Lower lobe of right lung (tissue), 2 donors: Measurements from ENCODE around the gene L3HYPDH. TPM values are rescaled to one million over a fixed set of nuclear protein-coding genes. Genes with fewer than 3 reads are reported as not detected.
A peak's percentile ranks its signal among the peaks of the same experiment; 100 is the strongest.

Experiments used
- ATAC-seq, 2 donors: fragments of 200-7000 bp; cut with Tn5 transposase; one replicate each; pipeline ENCODE4 v1.9.1; 2020 to 2022; ENCODE audit warnings: mild to moderate bottlenecking in 2 of 2, moderate library complexity in 2 of 2
- DNase-seq: peaks from one replicate; pipeline ENCODE4 v3.0.0-alpha.2; 2020
- H3K27ac ChIP-seq: fragments of 200-600 bp; one replicate; pipeline ENCODE4 v1.8.0; 2022
- H3K27me3 ChIP-seq: fragments of 200-600 bp; one replicate; pipeline ENCODE4 v1.8.0; 2022; ENCODE audit warnings: low read depth
- H3K36me3 ChIP-seq: fragments of 200-600 bp; one replicate; pipeline ENCODE4 v1.8.0; 2022; ENCODE audit warnings: mild to moderate bottlenecking
- H3K4me1 ChIP-seq: fragments of 200-600 bp; one replicate; pipeline ENCODE4 v1.8.0; 2022
- H3K4me3 ChIP-seq: fragments of 200-600 bp; one replicate; pipeline ENCODE4 v1.8.0; 2022; ENCODE audit warnings: mild to moderate bottlenecking
- H3K9me3 ChIP-seq: fragments of 200-600 bp; one replicate; pipeline ENCODE4 v1.8.0; 2022
- CTCF ChIP-seq: fragments of 200-600 bp; IDR thresholded peaks from one replicate; pipeline ENCODE4 v1.8.0; 2022; ENCODE audit warnings: antibody characterized with exemption, mild to moderate bottlenecking
- intact Hi-C: fragments of 100-400 bp; cut with DNase I; formaldehyde crosslinking; loops from one replicate; pipeline ENCODE4 v1.11.0; 2022
- total RNA-seq: library from RNA; stranded (reverse); fragmentation: NEBNext Ultra II Directional; extraction: Animal tissue kit (Norgen Biotek cat#: 25700); gene quantifications from one replicate; pipeline ENCODE4 v1.2.1, GENCODE V29; 2021
- donor health status: DM: no; HTN: yes; CAD: no; lungs with severe emphysema.

Gene L3HYPDH
- total RNA-seq, 1 donor from 2014 or later = 17.9 TPM

GRCh38 chr14:59464486-59465315 is 19.5 kb downstream of the L3HYPDH start:
- Histone ChIP-seq H3K9me3 (no peaks in the 10 kb centered on the region), H3K27ac (peak overlapping the region; percentile 53), H3K4me1 (peaks cover 11% of the 10 kb centered on the region), H3K4me3 (peak overlapping the region; percentile 74), H3K27me3 (peaks cover 8% of the 10 kb centered on the region), H3K36me3 (no peaks in the 10 kb centered on the region)
- peak; percentile 91 to 93 for ATAC-seq
- TF ChIP-seq CTCF = no peak
- peak; percentile 83 for DNase-seq
- intact Hi-C loops = no loop called here

- peak overlapping the region; percentile 53 for H3K27ac ChIP-seq
- H3K9me3 ChIP-seq = no peaks in the 10 kb centered on the region
- DNase-seq (peak; percentile 47), ATAC-seq (peak; percentile 5 to 30)
- no peaks in the 10 kb centered on the region for H3K36me3 ChIP-seq
- H3K27me3 ChIP-seq = peaks cover 8% of the 10 kb centered on the region
- H3K4me1 ChIP-seq = peaks cover 11% of the 10 kb centered on the region
- H3K4me3 ChIP-seq = peak overlapping the region; percentile 74
- intact Hi-C loops = no loop called here
- TF ChIP-seq CTCF = no peak
Observed at GRCh38 chr14:59463787-59464485, 20.3 kb downstream of the L3HYPDH start.

- Histone ChIP-seq H3K27me3 (peaks cover 8% of the 10 kb centered on the region), H3K27ac (no peak overlapping the region), H3K36me3 (no peaks in the 10 kb centered on the region), H3K4me3 (no peak overlapping the region), H3K9me3 (no peaks in the 10 kb centered on the region), H3K4me1 (peaks cover 11% of the 10 kb centered on the region)
- ATAC-seq (no peak), DNase-seq (no peak)
- TF ChIP-seq CTCF = no peak
- intact Hi-C loops = no loop called here
Observed at GRCh38 chr14:59461891-59462290, 22.3 kb downstream of the L3HYPDH start.

GRCh38 chr14:59460378-59460777 is 23.8 kb downstream of the L3HYPDH start:
- Histone ChIP-seq H3K9me3 (no peaks in the 10 kb centered on the region), H3K27me3 (peaks cover 8% of the 10 kb centered on the region), H3K27ac (no peak overlapping the region), H3K36me3 (no peaks in the 10 kb centered on the region), H3K4me1 (peaks cover 11% of the 10 kb centered on the region), H3K4me3 (no peak overlapping the region)
- intact Hi-C loops = no loop called here
- DNase-seq (no peak), ATAC-seq (no peak)
- no peak for TF ChIP-seq CTCF

GRCh38 chr14:59458486-59458885 is 25.7 kb downstream of the L3HYPDH start:
- Histone ChIP-seq H3K9me3 (no peaks in the 10 kb centered on the region), H3K36me3 (no peaks in the 10 kb centered on the region), H3K4me1 (no peaks in the 10 kb centered on the region), H3K4me3 (no peak overlapping the region), H3K27ac (no peak overlapping the region), H3K27me3 (no peaks in the 10 kb centered on the region)
- ATAC-seq = no peak
- no peak for DNase-seq
- intact Hi-C loops = no loop called here
- TF ChIP-seq CTCF = no peak
